Naive B cell (primary cell): ENCODE measurements around the gene MAP4K4. TPM values are rescaled to one million over a fixed set of nuclear protein-coding genes. Genes with fewer than 3 reads are reported as not detected.

Experiments used
- ATAC-seq, 2 donors: fragments of 150-1000 bp; cut with Tn5 transposase; 2 replicates each; pipeline ENCODE4 v1.10.0; 2021; ENCODE audit warnings: low read depth in 2 of 2, mild to moderate bottlenecking in 2 of 2, moderate library complexity in 2 of 2
- DNase-seq: peaks from one replicate; pipeline ENCODE4 v3.0.0; 2022
- H3K27ac Mint-ChIP-seq, 6 donors: one replicate each; pipeline ENCODE4 v1.8.0; 2020 to 2022; ENCODE audit warnings: mild to moderate bottlenecking in 6 of 6, mixed read lengths in 6 of 6, moderate library complexity in 5 of 6, inconsistent platforms in 2 of 6
- H3K27me3 Mint-ChIP-seq, 3 donors: one replicate each; pipeline ENCODE4 v1.8.0; 2021 to 2022; ENCODE audit warnings: mixed read lengths in 3 of 3, mild to moderate bottlenecking in 1 of 3
- H3K36me3 Mint-ChIP-seq, 2 donors: one replicate each; pipeline ENCODE4 v1.8.0; 2020 to 2022; ENCODE audit warnings: mixed read lengths in 2 of 2, inconsistent platforms in 1 of 2, mild to moderate bottlenecking in 1 of 2
- H3K4me1 Mint-ChIP-seq, 3 donors: one replicate each; pipeline ENCODE4 v1.8.0; 2020 to 2022; ENCODE audit warnings: mixed read lengths in 3 of 3, inconsistent platforms in 1 of 3, mild to moderate bottlenecking in 1 of 3, moderate library complexity in 1 of 3
- H3K4me3 Mint-ChIP-seq, 8 donors: one replicate each; pipeline ENCODE4 v1.8.0; 2020 to 2022; ENCODE audit warnings: mild to moderate bottlenecking in 8 of 8, mixed read lengths in 8 of 8, moderate library complexity in 8 of 8, inconsistent platforms in 2 of 8
- H3K9me3 Mint-ChIP-seq, 7 donors: one replicate each; pipeline ENCODE4 v1.8.0; 2020 to 2022; ENCODE audit warnings: mixed read lengths in 7 of 7, mild to moderate bottlenecking in 5 of 7, inconsistent platforms in 2 of 7, moderate library complexity in 1 of 7
- polyA plus RNA-seq, 6 donors: library from polyadenylated mRNA; unstranded; fragments of 300-500 nt; fragmentation: Illumina TruSeq; gene quantifications; one replicate each; pipeline ENCODE4 v1.2.3, GENCODE V29; 2021; ENCODE audit warnings: low read depth in 6 of 6

The MAP4K4 gene
- polyA plus RNA-seq, 6 donors from 2014 or later = 11.8 to 36.0 (median 20.3) TPM

GRCh38 chr2:101843471-101843870, 146.0 kb downstream of the MAP4K4 start:
- ATAC-seq (no peak), DNase-seq (no peak)
- H3K4me3 Mint-ChIP-seq = peak overlapping the region in 2 of 8 donors; percentile 3 to 25
- no peaks in the 10 kb centered on the region for H3K27me3 Mint-ChIP-seq
- no peaks in the 10 kb centered on the region for H3K9me3 Mint-ChIP-seq
- H3K27ac Mint-ChIP-seq = peak overlapping the region in 3 of 6 donors; percentile 2 to 42 (median 8)
- H3K4me1 Mint-ChIP-seq = peaks cover 7 to 21% (median 14%) of the 10 kb centered on the region in 3 donors
- H3K36me3 Mint-ChIP-seq = peaks cover 39 to 50% of the 10 kb centered on the region in 2 donors

GRCh38 chr2:101844055-101844635, 146.6 kb downstream of the MAP4K4 start:
- no peak overlapping the region for H3K4me3 Mint-ChIP-seq
- DNase-seq (no peak), ATAC-seq (no peak)
- no peaks in the 10 kb centered on the region for H3K9me3 Mint-ChIP-seq
- peaks cover 7 to 25% (median 21%) of the 10 kb centered on the region in 3 donors for H3K4me1 Mint-ChIP-seq
- H3K36me3 Mint-ChIP-seq = peaks cover 39 to 50% of the 10 kb centered on the region in 2 donors
- no peaks in the 10 kb centered on the region for H3K27me3 Mint-ChIP-seq
- peak overlapping the region in 1 of 6 donors; percentile 69 for H3K27ac Mint-ChIP-seq

GRCh38 chr2:101846973-101847372, 149.5 kb downstream of the MAP4K4 start:
- Mint-ChIP-seq H3K9me3 (no peaks in the 10 kb centered on the region), H3K27me3 (no peaks in the 10 kb centered on the region), H3K4me1 (peaks cover 5 to 27% (median 17%) of the 10 kb centered on the region in 3 donors), H3K4me3 (no peak overlapping the region), H3K36me3 (peaks cover 21 to 40% of the 10 kb centered on the region in 2 donors), H3K27ac (no peak overlapping the region)
- no peak for ATAC-seq
- no peak for DNase-seq

- Mint-ChIP-seq H3K9me3 (no peaks in the 10 kb centered on the region), H3K36me3 (peaks cover 13 to 32% of the 10 kb centered on the region in 2 donors), H3K4me1 (peaks cover 0 to 20% (median 10%) of the 10 kb centered on the region in 3 donors), H3K27me3 (no peaks in the 10 kb centered on the region), H3K27ac (no peak overlapping the region), H3K4me3 (no peak overlapping the region)
- DNase-seq (no peak), ATAC-seq (no peak)
Observed at GRCh38 chr2:101847661-101848339, 150.3 kb downstream of the MAP4K4 start.

- no peak for ATAC-seq
- peaks cover 0 to 20% (median 10%) of the 10 kb centered on the region in 3 donors for H3K4me1 Mint-ChIP-seq
- H3K36me3 Mint-ChIP-seq = peaks cover 3 to 30% of the 10 kb centered on the region in 2 donors
Observed at GRCh38 chr2:101848769-101849410, 151.4 kb downstream of the MAP4K4 start.

GRCh38 chr2:101850450-101850849, 152.9 kb downstream of the MAP4K4 start:
- Mint-ChIP-seq H3K36me3 (peaks cover under 1 to 28% of the 10 kb centered on the region in 2 donors), H3K9me3 (no peaks in the 10 kb centered on the region), H3K4me1 (peaks cover 0 to 20% (median 10%) of the 10 kb centered on the region in 3 donors), H3K4me3 (no peak overlapping the region), H3K27me3 (no peaks in the 10 kb centered on the region), H3K27ac (peak overlapping the region in 2 of 6 donors; percentile 17 to 24)
- DNase-seq = no peak
- ATAC-seq = no peak

More at GRCh38 chr2:101848769-101849410, 151.4 kb downstream of the MAP4K4 start:
- Mint-ChIP-seq H3K4me3 (no peak overlapping the region), H3K27ac (peak overlapping the region in 4 of 6 donors; percentile 51 to 98 (median 70)), H3K9me3 (no peaks in the 10 kb centered on the region), H3K27me3 (no peaks in the 10 kb centered on the region)
- DNase-seq = no peak

GRCh38 chr2:101850991-101851390, 153.5 kb downstream of the MAP4K4 start:
- Mint-ChIP-seq H3K4me3 (no peak overlapping the region), H3K36me3 (peaks cover 6 to 33% of the 10 kb centered on the region in 2 donors), H3K9me3 (no peaks in the 10 kb centered on the region), H3K27ac (no peak overlapping the region), H3K4me1 (peaks cover 0 to 20% (median 10%) of the 10 kb centered on the region in 3 donors), H3K27me3 (no peaks in the 10 kb centered on the region)
- DNase-seq = no peak
- ATAC-seq = no peak

- H3K4me3 Mint-ChIP-seq = no peak overlapping the region
- H3K27ac Mint-ChIP-seq = peak overlapping the region in 3 of 6 donors; percentile 0 to 43 (median 16)
- no peaks in the 10 kb centered on the region for H3K27me3 Mint-ChIP-seq
- no peak for ATAC-seq
- peaks cover 11 to 29% of the 10 kb centered on the region in 2 donors for H3K36me3 Mint-ChIP-seq
- peaks cover 0 to 14% (median 7%) of the 10 kb centered on the region in 3 donors for H3K4me1 Mint-ChIP-seq
- H3K9me3 Mint-ChIP-seq = no peaks in the 10 kb centered on the region
- DNase-seq = no peak
Observed at GRCh38 chr2:101852824-101853223, 155.3 kb downstream of the MAP4K4 start.

GRCh38 chr2:101854877-101855276, 157.4 kb downstream of the MAP4K4 start:
- Mint-ChIP-seq H3K9me3 (no peaks in the 10 kb centered on the region), H3K4me1 (peaks cover 0 to 4% (median 0%) of the 10 kb centered on the region in 3 donors), H3K36me3 (peaks cover 19 to 25% of the 10 kb centered on the region in 2 donors), H3K27me3 (no peaks in the 10 kb centered on the region), H3K4me3 (peak overlapping the region in 1 of 8 donors; percentile 5), H3K27ac (peak overlapping the region in 3 of 6 donors; percentile 12 to 85 (median 28))
- no peak for ATAC-seq
- no peak for DNase-seq

- Mint-ChIP-seq H3K27ac (peak overlapping the region in 3 of 6 donors; percentile 38 to 53 (median 48)), H3K4me3 (no peak overlapping the region), H3K36me3 (peaks cover 22 to 30% of the 10 kb centered on the region in 2 donors), H3K27me3 (no peaks in the 10 kb centered on the region), H3K9me3 (no peaks in the 10 kb centered on the region), H3K4me1 (peaks cover 0 to 4% (median 0%) of the 10 kb centered on the region in 3 donors)
- DNase-seq (no peak), ATAC-seq (no peak)
Observed at GRCh38 chr2:101855776-101856175, 158.3 kb downstream of the MAP4K4 start.

GRCh38 chr2:101858246-101858645, 160.7 kb downstream of the MAP4K4 start:
- H3K27ac Mint-ChIP-seq = peak overlapping the region in 3 of 6 donors; percentile 2 to 63 (median 41)

GRCh38 chr2:101858910-101859309, 161.4 kb downstream of the MAP4K4 start:
- Mint-ChIP-seq H3K9me3 (no peaks in the 10 kb centered on the region), H3K36me3 (peaks cover 36 to 45% of the 10 kb centered on the region in 2 donors), H3K4me3 (no peak overlapping the region), H3K27me3 (no peaks in the 10 kb centered on the region), H3K27ac (peak overlapping the region in 1 of 6 donors; percentile 2), H3K4me1 (peaks cover 0 to 9% (median 0%) of the 10 kb centered on the region in 3 donors)
- ATAC-seq (no peak), DNase-seq (no peak)

More at GRCh38 chr2:101858246-101858645, 160.7 kb downstream of the MAP4K4 start:
- Mint-ChIP-seq H3K4me1 (peaks cover 0 to 9% (median 0%) of the 10 kb centered on the region in 3 donors), H3K27me3 (no peaks in the 10 kb centered on the region), H3K4me3 (no peak overlapping the region), H3K9me3 (no peaks in the 10 kb centered on the region), H3K36me3 (peaks cover 37 to 45% of the 10 kb centered on the region in 2 donors)
- DNase-seq = no peak
- ATAC-seq = no peak

GRCh38 chr2:101859604-101860003, 162.1 kb downstream of the MAP4K4 start:
- ATAC-seq = no peak
- DNase-seq = no peak
- Mint-ChIP-seq H3K27me3 (no peaks in the 10 kb centered on the region), H3K4me3 (no peak overlapping the region), H3K36me3 (peaks cover 34 to 48% of the 10 kb centered on the region in 2 donors), H3K9me3 (no peaks in the 10 kb centered on the region), H3K4me1 (peaks cover 0 to 9% (median 0%) of the 10 kb centered on the region in 3 donors), H3K27ac (peak overlapping the region in 3 of 6 donors; percentile 62 to 72 (median 66))
